Measurements from ENCODE around the gene DNAH9. TPM values are rescaled to one million over a fixed set of nuclear protein-coding genes. Genes with fewer than 3 reads are reported as not detected.

The DNAH9 gene
- total RNA-seq, 1 donor from 2014 or later = 1.7 TPM

DNA sequence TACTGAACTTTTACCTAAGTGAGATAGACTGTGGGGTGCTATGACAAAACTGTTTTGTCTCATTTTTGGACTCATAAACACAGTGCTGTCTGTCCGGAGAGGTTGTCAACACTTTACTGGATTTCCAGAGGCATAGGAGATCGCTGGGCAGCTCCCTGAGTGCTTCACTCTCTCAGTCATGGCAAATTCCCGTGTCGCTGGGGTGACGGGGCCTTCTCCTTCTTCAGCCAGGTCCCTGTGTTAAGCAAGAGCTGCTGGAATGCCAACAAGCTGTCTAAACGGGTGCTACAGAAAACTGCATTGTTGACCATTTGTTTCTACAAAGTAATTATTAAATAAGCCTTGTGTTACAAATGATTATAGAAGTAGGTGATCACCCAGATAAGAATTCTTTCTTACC is 141.6 kb downstream of the DNAH9 start:
- no peak for DNase-seq (ENCODE audit: low spot score)

GRCh38 chr17:11742886-11743285 is 144.6 kb downstream of the DNAH9 start:
- DNase-seq (ENCODE audit: low spot score) = no peak

GRCh38 chr17:11744696-11745095 is 146.4 kb downstream of the DNAH9 start:
- no peak for DNase-seq (ENCODE audit: low spot score)

- DNase-seq (ENCODE audit: low spot score) = no peak
Observed at GRCh38 chr17:11747441-11747840, 149.2 kb downstream of the DNAH9 start.

DNA sequence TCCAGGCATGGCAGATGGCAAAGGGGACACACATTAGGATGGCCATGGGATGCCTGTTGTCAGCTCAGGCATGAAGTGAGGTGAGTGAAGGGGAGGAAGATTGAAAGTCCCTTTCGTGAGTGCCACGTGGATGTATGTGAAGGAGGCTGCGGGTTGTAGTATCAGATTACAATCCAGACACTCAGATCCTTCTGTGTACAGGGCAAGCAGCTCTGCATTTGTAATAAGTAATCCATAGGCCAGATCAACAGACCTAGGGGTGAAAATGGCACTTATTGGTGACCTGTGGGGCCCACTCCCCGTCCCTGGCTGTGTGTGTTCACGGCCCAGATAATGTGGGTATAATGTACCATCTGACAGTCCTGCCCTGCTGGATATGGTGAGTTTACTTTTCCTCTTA is 159.5 kb downstream of the DNAH9 start:
- no peak for DNase-seq (ENCODE audit: low spot score)

GRCh38 chr17:11768106-11768505 is 169.8 kb downstream of the DNAH9 start:
- no peak for DNase-seq (ENCODE audit: low spot score)

DNA sequence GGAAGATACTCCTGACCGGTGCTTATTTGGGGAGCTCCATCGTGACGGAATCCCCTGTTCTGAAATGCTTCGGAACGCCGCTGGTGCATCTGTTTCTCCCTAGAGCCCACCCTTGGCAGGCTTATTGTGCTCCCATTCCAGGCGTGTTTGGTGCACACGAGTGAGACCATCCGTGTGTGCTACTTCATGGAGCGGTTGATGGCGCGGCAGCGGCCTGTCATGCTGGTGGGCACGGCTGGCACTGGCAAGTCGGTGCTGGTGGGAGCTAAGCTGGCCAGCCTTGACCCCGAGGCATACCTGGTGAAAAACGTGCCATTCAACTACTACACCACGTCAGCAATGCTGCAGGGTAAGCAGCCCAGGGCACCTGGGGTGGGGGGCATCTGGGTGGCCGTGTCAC is 170.7 kb downstream of the DNAH9 start:
- no peak for DNase-seq (ENCODE audit: low spot score)

- DNase-seq (ENCODE audit: low spot score) = no peak
Observed at GRCh38 chr17:11772031-11772430, 173.8 kb downstream of the DNAH9 start.

- DNase-seq (ENCODE audit: low spot score) = no peak
Observed at GRCh38 chr17:11779892-11780291, 181.6 kb downstream of the DNAH9 start.

- no peak for DNase-seq (ENCODE audit: low spot score)
Observed at GRCh38 chr17:11780621-11781020, 182.4 kb downstream of the DNAH9 start.

- DNase-seq (ENCODE audit: low spot score) = no peak
Observed at GRCh38 chr17:11786711-11787438, 188.6 kb downstream of the DNAH9 start.

- DNase-seq (ENCODE audit: low spot score) = no peak
Observed at GRCh38 chr17:11795906-11796305, 197.6 kb downstream of the DNAH9 start.

GRCh38 chr17:11797803-11798202 is 199.5 kb downstream of the DNAH9 start:
- no peak for DNase-seq (ENCODE audit: low spot score)

- DNase-seq (ENCODE audit: low spot score) = no peak
Observed at GRCh38 chr17:11803231-11803969, 205.1 kb downstream of the DNAH9 start.

DNA sequence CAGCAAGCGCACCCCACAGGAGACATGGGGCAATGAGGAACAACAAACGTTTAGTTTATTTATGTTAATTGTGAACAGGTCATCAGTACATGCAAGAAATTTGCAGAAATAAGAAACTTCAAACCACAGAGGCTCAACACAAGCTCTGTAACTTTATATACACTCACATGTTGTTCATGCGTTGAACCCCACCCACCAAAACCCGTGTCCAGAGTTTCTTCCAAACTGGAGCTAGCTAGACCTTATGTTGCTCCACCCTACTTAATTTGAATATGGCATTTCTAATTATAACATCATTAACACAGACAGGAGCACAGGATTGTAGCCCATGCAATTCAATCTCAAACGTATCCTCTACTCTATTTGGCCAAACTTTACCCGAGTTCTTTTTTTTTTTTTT is 206.9 kb downstream of the DNAH9 start:
- no peak for DNase-seq (ENCODE audit: low spot score)

DNA sequence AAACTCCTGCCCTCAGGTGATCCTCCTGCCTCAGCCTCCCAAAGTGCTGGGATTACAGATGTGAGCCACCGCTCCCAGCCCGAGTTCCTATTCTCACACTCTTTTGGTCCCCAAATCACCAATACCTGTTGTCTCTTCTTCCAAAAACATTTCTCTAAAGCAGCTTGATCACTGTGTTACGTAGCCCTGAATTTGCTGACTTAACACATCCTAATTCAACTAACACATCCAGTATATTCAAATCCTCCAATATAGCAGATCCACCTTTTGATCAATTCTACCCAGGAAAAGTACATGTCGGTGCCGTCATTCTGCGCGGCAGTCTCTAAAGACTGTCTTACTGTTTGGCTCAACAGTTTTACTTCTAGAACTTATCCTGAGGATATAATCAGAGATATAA is 207.7 kb downstream of the DNAH9 start:
- no peak for DNase-seq (ENCODE audit: low spot score)

DNA sequence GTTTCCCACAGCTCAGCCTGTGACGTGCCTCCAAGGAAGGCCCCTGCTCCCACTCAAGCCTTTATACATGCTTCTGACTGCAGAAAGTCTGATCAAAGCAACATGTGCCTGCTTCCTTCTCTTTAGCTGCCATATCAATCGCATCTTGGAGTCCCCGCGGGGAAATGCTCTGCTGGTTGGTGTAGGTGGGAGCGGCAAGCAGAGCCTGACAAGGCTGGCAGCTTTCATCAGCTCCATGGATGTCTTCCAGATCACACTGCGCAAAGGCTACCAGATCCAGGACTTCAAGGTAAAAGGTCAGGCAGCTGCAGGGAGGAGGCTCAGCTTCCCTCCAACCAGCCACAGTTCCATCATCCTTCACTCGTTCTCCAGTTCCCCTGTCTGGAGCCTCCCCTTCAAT is 209.3 kb downstream of the DNAH9 start:
- DNase-seq (ENCODE audit: low spot score) = no peak

DNA sequence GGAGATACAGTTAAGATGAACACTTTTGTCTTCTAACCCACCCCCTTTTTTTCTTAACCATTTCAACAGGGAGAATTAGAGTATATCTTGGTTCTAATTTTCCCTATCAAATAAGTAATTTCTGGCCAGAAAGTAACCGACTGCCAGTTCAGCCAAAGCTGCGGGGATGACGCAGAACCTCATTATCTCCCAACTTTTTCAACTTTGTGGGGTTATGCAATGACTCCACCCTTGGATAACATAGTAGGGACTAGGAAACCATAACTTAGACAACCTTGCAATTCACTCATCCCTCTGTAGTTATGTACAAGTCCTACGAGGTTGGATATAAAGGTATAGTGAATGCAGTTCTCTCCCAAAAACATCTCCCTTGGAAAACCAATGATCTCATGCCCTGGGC is 215.0 kb downstream of the DNAH9 start:
- no peak for DNase-seq (ENCODE audit: low spot score)

GRCh38 chr17:11813871-11814270 is 215.6 kb downstream of the DNAH9 start:
- DNase-seq (ENCODE audit: low spot score) = no peak

DNA sequence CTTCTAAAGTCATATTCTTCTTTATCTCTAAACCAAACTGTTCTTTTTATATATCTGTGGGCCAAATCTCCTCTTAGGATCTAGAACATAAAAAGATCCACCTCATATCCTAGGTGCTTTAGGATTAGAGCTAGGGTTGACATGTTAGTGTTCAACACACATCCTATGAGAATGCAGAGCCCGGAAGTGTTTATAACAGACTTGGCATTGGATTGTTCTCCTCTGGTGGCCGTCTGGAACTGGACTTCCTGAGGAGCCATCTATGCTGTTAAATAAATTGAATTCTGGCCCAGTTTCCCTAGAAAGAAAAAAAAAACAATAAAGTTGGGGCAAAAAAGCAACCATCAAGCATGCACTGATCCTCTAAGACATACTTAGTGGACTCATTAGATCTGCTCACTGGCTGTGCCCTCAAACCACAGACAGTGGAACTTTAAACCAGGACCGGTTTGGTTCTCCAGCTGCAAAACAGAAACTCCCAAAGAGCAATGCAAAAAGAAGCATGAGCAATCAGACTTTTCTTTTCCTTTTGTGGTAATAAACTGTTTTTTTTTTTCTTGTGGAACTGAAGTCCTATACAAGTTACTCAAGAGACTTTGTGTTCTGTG is 216.5 kb downstream of the DNAH9 start:
- DNase-seq (ENCODE audit: low spot score) = no peak

DNA sequence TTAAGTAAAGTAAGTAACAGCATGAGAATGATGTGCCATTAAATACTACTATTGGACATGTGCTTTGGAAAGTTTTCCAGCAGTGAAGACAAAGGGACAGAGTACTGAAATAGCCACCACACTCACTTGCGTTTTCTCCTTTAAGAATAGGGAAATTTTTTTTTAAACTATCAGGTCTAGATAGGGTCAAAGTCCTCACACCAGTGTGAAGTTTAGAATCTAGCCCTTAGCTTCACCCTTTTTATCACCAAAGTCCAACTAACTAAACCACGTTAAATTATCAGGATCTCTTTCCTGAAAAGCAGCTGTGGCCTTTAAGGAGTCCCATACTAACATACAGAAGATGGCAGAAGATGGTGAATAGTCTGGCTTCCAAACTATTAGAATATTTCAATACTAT is 218.1 kb downstream of the DNAH9 start:
- no peak for DNase-seq (ENCODE audit: low spot score)

GRCh38 chr17:11823862-11824261 is 225.6 kb downstream of the DNAH9 start:
- DNase-seq (ENCODE audit: low spot score) = no peak

- no peak for DNase-seq (ENCODE audit: low spot score)
Observed at GRCh38 chr17:11825572-11826209, 227.4 kb downstream of the DNAH9 start.

All from ureter (tissue), 1 donor.